GM19395 (cell line): ENCODE data around the gene RPS6KA5.
"Not testable (repeated sequence)": the region's sequence is repeated elsewhere in the genome, so short reads cannot be mapped to it uniquely, and the experiment has no call there.

Experiments
- ATAC-seq: cut with Tn5 transposase; IDR thresholded peaks from one replicate; pipeline ENCODE4 v1.9.1; 2021; ENCODE audit warnings: mild to moderate bottlenecking, moderate library complexity; ENCODE audit not compliant: unreplicated experiment

RPS6KA5 gene

GRCh38 chr14:91067186-91067585 is 6.7 kb upstream of the RPS6KA5 start:
- ATAC-seq, result no peak

- ATAC-seq, result no peak
Measured at GRCh38 chr14:91065266-91065665, 4.8 kb upstream of the RPS6KA5 start.

GRCh38 chr14:91063119-91063518 is 2.7 kb upstream of the RPS6KA5 start:
- no peak for ATAC-seq

GRCh38 chr14:91062600-91062999 is 2.2 kb upstream of the RPS6KA5 start:
- ATAC-seq, result no peak

GRCh38 chr14:91061056-91061887 is 831 bp upstream of the RPS6KA5 start:
- no peak for ATAC-seq

- peak; percentile 24 for ATAC-seq
Measured at GRCh38 chr14:91059576-91060350, 678 bp downstream of the RPS6KA5 start.

- no peak for ATAC-seq
Measured at GRCh38 chr14:91058042-91058581, 2.3 kb downstream of the RPS6KA5 start.

GRCh38 chr14:91056361-91056760 is 4.1 kb downstream of the RPS6KA5 start:
- ATAC-seq, result no peak

GRCh38 chr14:91055016-91055415 is 5.4 kb downstream of the RPS6KA5 start:
- ATAC-seq, result no peak

- no peak for ATAC-seq
Measured at GRCh38 chr14:91048676-91049075, 11.8 kb downstream of the RPS6KA5 start.

GRCh38 chr14:91048265-91048664 is 12.2 kb downstream of the RPS6KA5 start:
- ATAC-seq, result no peak

- no peak for ATAC-seq
Measured at GRCh38 chr14:91047174-91047753, 13.2 kb downstream of the RPS6KA5 start.

- no peak for ATAC-seq
Measured at GRCh38 chr14:91046488-91047072, 13.9 kb downstream of the RPS6KA5 start.

GRCh38 chr14:91041450-91041849 is 19.0 kb downstream of the RPS6KA5 start:
- no peak for ATAC-seq

- no peak for ATAC-seq
Measured at GRCh38 chr14:91040545-91040944, 19.9 kb downstream of the RPS6KA5 start.

GRCh38 chr14:91038439-91038838 is 22.0 kb downstream of the RPS6KA5 start:
- ATAC-seq, result no peak

- no peak for ATAC-seq
Measured at GRCh38 chr14:91036741-91037469, 23.5 kb downstream of the RPS6KA5 start.

GRCh38 chr14:91035855-91036254 is 24.6 kb downstream of the RPS6KA5 start:
- ATAC-seq, result peak; percentile 63

GRCh38 chr14:91034379-91034778 is 26.1 kb downstream of the RPS6KA5 start:
- not testable (repeated sequence) for ATAC-seq

- no peak for ATAC-seq
Measured at GRCh38 chr14:91032248-91032647, 28.2 kb downstream of the RPS6KA5 start.
